ENCODE measurements around the gene GRM1. TPM values are rescaled to one million over a fixed set of nuclear protein-coding genes. Genes with fewer than 3 reads are reported as not detected.

GRM1 gene
- total RNA-seq, 2 donors from 2014 or later = 0.54 TPM; not detected in 1

DNA sequence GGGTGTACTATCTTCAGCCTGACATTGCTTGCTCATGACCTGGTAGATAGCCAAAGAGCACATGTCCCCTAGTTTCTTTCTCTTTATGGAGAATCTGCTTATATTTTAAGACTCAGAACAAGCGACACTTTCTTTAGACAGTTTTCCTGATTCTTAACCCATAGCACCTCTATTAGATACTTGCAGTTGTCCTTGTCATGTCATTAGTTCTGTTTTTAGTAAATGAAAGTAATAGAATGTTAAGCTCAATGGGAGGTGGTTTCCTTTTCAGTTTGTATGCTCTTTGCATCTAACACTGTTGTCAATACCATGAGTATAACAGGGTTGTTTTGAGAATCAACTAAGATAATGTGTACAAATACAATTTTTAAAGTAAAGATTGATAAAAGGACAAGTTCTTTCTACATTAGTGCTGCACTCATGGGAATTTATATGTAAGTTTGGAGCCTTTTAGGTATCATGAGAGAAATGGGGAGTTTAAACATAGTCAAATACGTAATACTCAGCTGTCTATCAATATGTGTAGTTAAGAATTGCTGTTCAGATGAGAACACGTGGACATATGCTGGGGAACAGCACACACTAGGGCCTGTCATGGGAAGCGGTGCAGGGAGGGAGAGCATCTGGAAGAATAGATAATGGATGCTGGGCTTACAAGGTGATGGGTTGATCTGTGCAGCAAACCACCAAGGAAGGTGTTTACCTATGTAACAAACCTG lies 124.3 kb downstream of the GRM1 start:
- TF ChIP-seq, protein P1, sequence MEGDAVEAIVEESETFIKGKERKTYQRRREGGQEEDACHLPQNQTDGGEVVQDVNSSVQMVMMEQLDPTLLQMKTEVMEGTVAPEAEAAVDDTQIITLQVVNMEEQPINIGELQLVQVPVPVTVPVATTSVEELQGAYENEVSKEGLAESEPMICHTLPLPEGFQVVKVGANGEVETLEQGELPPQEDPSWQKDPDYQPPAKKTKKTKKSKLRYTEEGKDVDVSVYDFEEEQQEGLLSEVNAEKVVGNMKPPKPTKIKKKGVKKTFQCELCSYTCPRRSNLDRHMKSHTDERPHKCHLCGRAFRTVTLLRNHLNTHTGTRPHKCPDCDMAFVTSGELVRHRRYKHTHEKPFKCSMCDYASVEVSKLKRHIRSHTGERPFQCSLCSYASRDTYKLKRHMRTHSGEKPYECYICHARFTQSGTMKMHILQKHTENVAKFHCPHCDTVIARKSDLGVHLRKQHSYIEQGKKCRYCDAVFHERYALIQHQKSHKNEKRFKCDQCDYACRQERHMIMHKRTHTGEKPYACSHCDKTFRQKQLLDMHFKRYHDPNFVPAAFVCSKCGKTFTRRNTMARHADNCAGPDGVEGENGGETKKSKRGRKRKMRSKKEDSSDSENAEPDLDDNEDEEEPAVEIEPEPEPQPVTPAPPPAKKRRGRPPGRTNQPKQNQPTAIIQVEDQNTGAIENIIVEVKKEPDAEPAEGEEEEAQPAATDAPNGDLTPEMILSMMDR (IDR thresholded peaks at IDR 0.05) = no peak
- DNase-seq (ENCODE audit: low spot score) = no peak
- Histone ChIP-seq H3K27me3 (replicated peaks; ENCODE audit: insufficient read depth) (no peaks in the 10 kb centered on the region), H3K27ac (no peak overlapping the region), H3K9me3 (no peaks in the 10 kb centered on the region), H3K36me3 (no peaks in the 10 kb centered on the region), H3K4me3 (no peak overlapping the region), H3K4me1 (ENCODE audit: control insufficient read depth in 1 of 2, low read depth in 2 of 2) (no peaks in the 10 kb centered on the region)
- no peak for ATAC-seq (ENCODE audit: insufficient number of reproducible peaks, low FRiP score, low read depth)

DNA sequence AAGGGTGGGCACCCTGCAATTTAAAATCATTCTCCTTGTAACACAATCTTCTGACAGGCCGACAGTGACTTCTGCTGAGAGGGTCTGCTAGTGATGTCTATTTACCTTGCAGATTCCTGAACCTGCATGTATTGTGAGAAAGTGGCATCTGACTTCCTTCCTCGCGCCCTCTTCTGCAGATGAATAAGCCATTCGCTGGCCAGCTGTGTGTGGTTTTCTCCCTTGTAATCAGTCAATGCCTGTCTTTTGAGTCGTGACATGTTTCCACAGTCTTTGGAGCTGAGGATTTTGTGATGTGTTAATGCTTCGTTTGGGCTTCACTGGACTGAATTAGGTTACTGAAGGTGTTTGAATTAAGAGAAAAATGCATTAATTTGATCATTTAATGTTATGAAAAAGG lies 125.3 kb downstream of the GRM1 start:
- no peak for DNase-seq (ENCODE audit: low spot score)
- ATAC-seq (ENCODE audit: insufficient number of reproducible peaks, low FRiP score, low read depth) = no peak
- Histone ChIP-seq H3K27ac (no peak overlapping the region), H3K4me1 (ENCODE audit: control insufficient read depth in 1 of 2, low read depth in 2 of 2) (no peaks in the 10 kb centered on the region), H3K4me3 (no peak overlapping the region), H3K9me3 (no peaks in the 10 kb centered on the region), H3K36me3 (no peaks in the 10 kb centered on the region), H3K27me3 (replicated peaks; ENCODE audit: insufficient read depth) (no peaks in the 10 kb centered on the region)
- TF ChIP-seq, protein P1 (IDR thresholded peaks at IDR 0.05) = no peak

DNA sequence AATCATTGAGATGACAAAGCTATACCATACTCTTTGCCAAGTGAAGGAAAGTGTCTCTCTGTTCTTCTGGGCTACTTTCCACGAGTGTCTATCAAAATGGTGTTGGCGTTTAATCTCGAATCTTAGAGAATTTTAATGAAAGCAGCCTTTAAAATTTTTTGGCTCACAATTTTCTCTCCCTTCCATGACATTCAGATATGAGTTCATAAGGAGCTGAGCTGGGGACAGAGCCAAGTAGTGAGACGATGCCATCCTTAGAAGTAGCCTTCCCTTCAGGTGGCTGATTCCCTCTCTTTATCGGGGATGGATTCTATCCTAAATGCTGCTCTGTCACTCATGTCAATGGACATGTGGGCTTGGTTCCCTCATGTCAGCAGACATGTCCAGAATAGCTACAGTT lies 132.8 kb downstream of the GRM1 start:
- Histone ChIP-seq H3K4me3 (no peak overlapping the region), H3K27ac (no peak overlapping the region), H3K4me1 (ENCODE audit: control insufficient read depth in 1 of 2, low read depth in 2 of 2) (no peaks in the 10 kb centered on the region), H3K27me3 (replicated peaks; ENCODE audit: insufficient read depth) (no peaks in the 10 kb centered on the region), H3K36me3 (no peaks in the 10 kb centered on the region), H3K9me3 (no peaks in the 10 kb centered on the region)
- ATAC-seq (ENCODE audit: insufficient number of reproducible peaks, low FRiP score, low read depth) (no peak), DNase-seq (ENCODE audit: low spot score) (no peak)
- TF ChIP-seq, protein P1 (IDR thresholded peaks at IDR 0.05) = no peak

DNA sequence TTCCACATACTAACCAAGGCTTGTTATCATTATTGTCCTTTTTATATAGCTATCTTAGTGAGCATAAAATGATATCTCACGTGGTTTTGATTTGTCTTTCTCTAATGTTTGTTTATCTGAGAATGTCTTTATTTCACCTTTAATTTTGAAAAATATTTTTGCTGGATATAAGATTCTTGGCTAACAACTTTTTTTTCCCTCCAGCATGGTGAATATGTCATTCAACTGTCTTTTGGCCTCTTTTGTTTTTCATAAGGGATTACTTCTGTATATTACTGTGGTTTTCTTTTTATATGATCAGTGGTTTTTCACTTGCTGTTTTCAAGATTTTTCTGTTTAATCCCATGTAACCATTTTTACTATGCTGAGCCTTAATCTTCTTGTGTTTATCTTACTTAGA lies 141.0 kb downstream of the GRM1 start:
- H3K36me3 ChIP-seq = no peaks in the 10 kb centered on the region
- H3K27me3 ChIP-seq (replicated peaks; ENCODE audit: insufficient read depth) = no peaks in the 10 kb centered on the region
- DNase-seq (ENCODE audit: low spot score) = no peak
- H3K27ac ChIP-seq = no peak overlapping the region
- H3K9me3 ChIP-seq = no peaks in the 10 kb centered on the region
- TF ChIP-seq, protein P1 (IDR thresholded peaks at IDR 0.05) = no peak
- ATAC-seq (ENCODE audit: insufficient number of reproducible peaks, low FRiP score, low read depth) = no peak
- no peaks in the 10 kb centered on the region for H3K4me1 ChIP-seq (ENCODE audit: control insufficient read depth in 1 of 2, low read depth in 2 of 2)
- no peak overlapping the region for H3K4me3 ChIP-seq

DNA sequence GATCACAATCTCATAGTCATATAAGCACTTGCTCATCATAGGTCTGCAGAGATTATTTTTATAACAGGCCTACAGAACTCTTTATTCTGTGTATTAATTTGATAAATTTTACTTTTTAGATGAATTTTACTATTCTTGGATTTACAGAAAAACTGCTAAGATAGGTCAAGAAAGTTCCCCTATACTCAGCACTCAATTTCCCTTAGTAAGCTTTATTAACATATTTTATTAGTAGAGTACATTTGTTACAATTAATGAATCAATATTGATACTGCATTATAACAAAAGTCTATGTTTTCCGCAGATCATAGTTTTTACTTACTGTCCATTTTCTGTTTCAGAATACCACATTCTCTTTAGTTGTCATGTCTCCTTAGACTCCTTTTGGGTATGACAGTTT lies 148.9 kb downstream of the GRM1 start:
- DNase-seq (ENCODE audit: low spot score) (no peak), ATAC-seq (ENCODE audit: insufficient number of reproducible peaks, low FRiP score, low read depth) (no peak)
- Histone ChIP-seq H3K27me3 (replicated peaks; ENCODE audit: insufficient read depth) (no peaks in the 10 kb centered on the region), H3K9me3 (no peaks in the 10 kb centered on the region), H3K27ac (no peak overlapping the region), H3K36me3 (no peaks in the 10 kb centered on the region), H3K4me1 (ENCODE audit: control insufficient read depth in 1 of 2, low read depth in 2 of 2) (no peaks in the 10 kb centered on the region), H3K4me3 (no peak overlapping the region)
- TF ChIP-seq, protein P1 (IDR thresholded peaks at IDR 0.05) = no peak

All from thoracic aorta (tissue), 2 donors.